AG09309 (cell line): Measurements from ENCODE around the gene TRPM3.

Experiments used
- DNase-seq: peaks from one replicate; pipeline ENCODE4 v3.0.0-alpha.2; 2010; ENCODE audit warnings: low read depth
- H3K4me3 ChIP-seq: 2 replicates; pipeline ENCODE4 v1.5.1; 2011; ENCODE audit warnings: mild to moderate bottlenecking, low read depth, low read length, moderate library complexity; ENCODE audit not compliant: control insufficient read depth
- TF ChIP-seq, protein P1 (sequence below): IDR thresholded peaks from 2 replicates; pipeline ENCODE4 v1.5.1; 2011; ENCODE audit warnings: mild to moderate bottlenecking, low read depth, low read length, inconsistent platforms; ENCODE audit not compliant: insufficient read depth, control insufficient read depth; ENCODE audit errors: missing control alignments

The TRPM3 gene

DNA sequence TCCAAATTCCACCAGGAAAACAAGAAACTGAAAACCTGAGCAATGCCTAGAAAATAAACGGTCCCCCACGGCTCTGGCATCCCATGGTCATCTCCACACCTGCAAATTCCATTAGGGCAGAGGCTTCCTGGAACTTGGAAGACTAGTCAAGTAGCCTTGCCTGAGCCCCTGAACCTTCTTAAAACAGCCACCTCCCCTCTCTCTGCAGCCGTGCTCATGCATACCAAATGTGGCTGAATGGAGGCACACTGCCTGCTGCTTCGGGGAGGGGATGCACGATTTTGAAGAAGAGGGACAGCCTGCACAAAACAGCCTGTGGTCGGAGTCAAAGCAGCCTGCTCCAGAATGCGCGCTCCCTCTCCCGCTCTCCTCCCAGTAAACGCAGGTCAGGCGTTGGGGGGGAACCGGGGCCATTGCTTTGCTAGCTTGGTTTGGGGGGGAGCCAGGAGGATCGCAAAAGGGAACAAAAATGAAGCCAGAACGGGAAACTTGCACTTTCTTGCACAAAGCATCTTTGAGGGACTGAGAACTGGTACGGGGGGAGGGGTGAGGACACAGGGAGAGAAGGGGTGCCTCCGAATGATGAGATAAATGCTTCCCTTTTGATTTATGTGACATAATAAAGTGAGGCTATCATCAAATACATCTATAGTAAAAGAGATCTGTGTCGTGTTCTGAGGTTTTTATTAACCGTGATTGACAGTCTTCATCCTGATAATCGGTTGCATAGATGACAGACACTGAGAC is at the start of gene TRPM3:
Gene TRPM3, minus strand, starts transcription at position 347 of the 747 bp plus-strand sequence. Its CDS starts 267 bp downstream, at position 80.
- H3K4me3 ChIP-seq: no peak within 1 kb of the TSS
- TF ChIP-seq, protein P1, sequence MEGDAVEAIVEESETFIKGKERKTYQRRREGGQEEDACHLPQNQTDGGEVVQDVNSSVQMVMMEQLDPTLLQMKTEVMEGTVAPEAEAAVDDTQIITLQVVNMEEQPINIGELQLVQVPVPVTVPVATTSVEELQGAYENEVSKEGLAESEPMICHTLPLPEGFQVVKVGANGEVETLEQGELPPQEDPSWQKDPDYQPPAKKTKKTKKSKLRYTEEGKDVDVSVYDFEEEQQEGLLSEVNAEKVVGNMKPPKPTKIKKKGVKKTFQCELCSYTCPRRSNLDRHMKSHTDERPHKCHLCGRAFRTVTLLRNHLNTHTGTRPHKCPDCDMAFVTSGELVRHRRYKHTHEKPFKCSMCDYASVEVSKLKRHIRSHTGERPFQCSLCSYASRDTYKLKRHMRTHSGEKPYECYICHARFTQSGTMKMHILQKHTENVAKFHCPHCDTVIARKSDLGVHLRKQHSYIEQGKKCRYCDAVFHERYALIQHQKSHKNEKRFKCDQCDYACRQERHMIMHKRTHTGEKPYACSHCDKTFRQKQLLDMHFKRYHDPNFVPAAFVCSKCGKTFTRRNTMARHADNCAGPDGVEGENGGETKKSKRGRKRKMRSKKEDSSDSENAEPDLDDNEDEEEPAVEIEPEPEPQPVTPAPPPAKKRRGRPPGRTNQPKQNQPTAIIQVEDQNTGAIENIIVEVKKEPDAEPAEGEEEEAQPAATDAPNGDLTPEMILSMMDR: no peak
- DNase-seq: no peak

- TF ChIP-seq, protein P1: no peak
- no peak for DNase-seq
- H3K4me3 ChIP-seq: no peak overlapping the region
Measured at GRCh38 chr9:71168418-71168817, 47.0 kb upstream of the TRPM3 start.

DNA sequence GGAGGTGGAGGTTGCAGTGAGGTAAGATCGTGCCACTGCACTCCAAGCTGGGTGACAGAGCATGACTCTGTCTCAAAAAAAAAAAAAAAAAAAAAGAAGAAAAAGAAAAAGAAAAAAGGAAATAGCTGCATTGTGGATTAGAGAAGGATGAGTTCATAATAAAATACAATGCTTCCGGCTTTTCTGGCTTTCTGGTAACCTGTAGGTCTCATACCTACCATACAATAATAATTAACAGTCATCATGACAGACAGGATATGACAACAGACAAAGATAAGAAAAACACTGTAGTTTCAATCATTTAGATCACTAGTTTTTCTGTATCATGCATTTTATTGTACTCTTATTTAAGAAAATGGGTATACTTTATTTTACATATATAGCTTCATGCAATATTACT is 40.7 kb upstream of the TRPM3 start:
- no peak overlapping the region for H3K4me3 ChIP-seq
- DNase-seq: no peak
- TF ChIP-seq, protein P1: no peak

- no peak for DNase-seq
- no peak overlapping the region for H3K4me3 ChIP-seq
- TF ChIP-seq, protein P1: no peak
Measured at GRCh38 chr9:71157731-71158130, 36.3 kb upstream of the TRPM3 start.

GRCh38 chr9:71147368-71147767 is 25.9 kb upstream of the TRPM3 start:
- DNase-seq: no peak
- no peak overlapping the region for H3K4me3 ChIP-seq
- TF ChIP-seq, protein P1: no peak

DNA sequence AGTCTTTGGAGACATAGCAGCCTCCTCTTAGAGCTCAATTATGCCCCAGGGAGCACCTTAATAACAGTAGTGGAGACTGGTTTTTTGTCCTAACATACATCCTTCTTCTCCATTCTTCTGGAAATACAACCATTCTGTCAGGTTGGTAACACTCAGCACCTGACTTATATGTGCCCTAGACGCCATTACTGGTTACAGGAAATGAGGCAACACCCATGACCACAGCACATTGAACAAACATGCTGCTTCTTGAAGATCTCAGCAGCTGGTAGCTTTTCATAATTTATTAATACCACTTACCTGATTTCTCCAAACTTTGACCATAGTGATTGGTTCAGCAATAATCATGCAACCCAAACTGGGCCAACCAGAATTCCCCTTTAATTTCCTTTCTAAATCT is 25.1 kb upstream of the TRPM3 start:
- TF ChIP-seq, protein P1: no peak
- no peak for DNase-seq

More for the DNA sequence above, 25.1 kb upstream of the TRPM3 start:
- H3K4me3 ChIP-seq: no peak overlapping the region
